GM12891 (cell line): Measurements from ENCODE around the gene MTCL1.

Source experiments
- DNase-seq: peaks from one replicate; pipeline ENCODE4 v3.0.0; 2011; ENCODE audit warnings: low spot score; ENCODE audit not compliant: insufficient read length
- FAIRE-seq: peaks from 2 replicates; lab custom pipeline; 2011; peaks lifted over from hg19 to GRCh38; lab: Jason Lieb, UNC
- PAX5 ChIP-seq: IDR thresholded peaks from 2 replicates; pipeline ENCODE4 v1.6.1; 2011; ENCODE audit warnings: low read length, moderate library complexity, mild to moderate bottlenecking; ENCODE audit not compliant: insufficient read depth, severe bottlenecking
- POLR2A ChIP-seq: IDR thresholded peaks from 2 replicates; pipeline ENCODE4 v1.6.1; 2011; ENCODE audit warnings: low read depth, low read length, control low read depth
- POLR2AphosphoS5 ChIP-seq: IDR thresholded peaks from 2 replicates; pipeline ENCODE4 v1.6.1; 2011; ENCODE audit warnings: low read depth, low read length, control low read depth
- POU2F2 ChIP-seq: IDR thresholded peaks from 2 replicates; pipeline ENCODE4 v1.6.1; 2011; ENCODE audit warnings: low read depth, mild to moderate bottlenecking, control low read depth, low read length, moderate library complexity
- SPI1 ChIP-seq: IDR thresholded peaks from 2 replicates; pipeline ENCODE4 v1.6.1; 2011; ENCODE audit warnings: low read depth, low read length, control low read depth
- TAF1 ChIP-seq: IDR thresholded peaks from 2 replicates; pipeline ENCODE4 v1.6.1; 2011; ENCODE audit warnings: low read depth, low read length, control low read depth

Gene MTCL1

GRCh38 chr18:8800876-8801262 is 95.5 kb downstream of the MTCL1 start:
- no peak for FAIRE-seq
- TF ChIP-seq POLR2A (no peak), POLR2AphosphoS5 (no peak), TAF1 (no peak), PAX5 (no peak), SPI1 (no peak), POU2F2 (no peak)
- DNase-seq, result no peak

- FAIRE-seq (no peak), DNase-seq (no peak)
- no peak for TF ChIP-seq TAF1
- no peak for TF ChIP-seq POLR2AphosphoS5
- no peak for TF ChIP-seq PAX5
- no peak for TF ChIP-seq SPI1
- no peak for TF ChIP-seq POLR2A
- no peak for TF ChIP-seq POU2F2
Measured at GRCh38 chr18:8801263-8801901, 96.0 kb downstream of the MTCL1 start.

- DNase-seq (no peak), FAIRE-seq (no peak)
- TF ChIP-seq PAX5, result no peak
- TF ChIP-seq POLR2A, result no peak
- no peak for TF ChIP-seq POLR2AphosphoS5
- no peak for TF ChIP-seq TAF1
Measured at GRCh38 chr18:8802017-8802672, 96.8 kb downstream of the MTCL1 start.

- TF ChIP-seq SPI1, result no peak
- no peak for TF ChIP-seq PAX5
- no peak for TF ChIP-seq POLR2A
- DNase-seq, result no peak
- FAIRE-seq, result no peak
Measured at GRCh38 chr18:8803063-8803795, 97.9 kb downstream of the MTCL1 start.

GRCh38 chr18:8803957-8804356 is 98.6 kb downstream of the MTCL1 start:
- DNase-seq, result no peak
- FAIRE-seq, result no peak
- TF ChIP-seq POU2F2 (no peak), PAX5 (no peak), POLR2A (no peak), TAF1 (no peak), POLR2AphosphoS5 (no peak), SPI1 (no peak)

GRCh38 chr18:8805552-8805951 is 100.2 kb downstream of the MTCL1 start:
- FAIRE-seq, result no peak
- TF ChIP-seq TAF1, result no peak
- no peak for TF ChIP-seq POLR2AphosphoS5
- TF ChIP-seq PAX5, result no peak
- no peak for TF ChIP-seq SPI1
- TF ChIP-seq POU2F2, result no peak
- no peak for TF ChIP-seq POLR2A

GRCh38 chr18:8806100-8806797 is 100.9 kb downstream of the MTCL1 start:
- TF ChIP-seq SPI1 (no peak), POLR2AphosphoS5 (no peak), TAF1 (no peak), POU2F2 (no peak), POLR2A (no peak), PAX5 (no peak)
- DNase-seq, result no peak
- FAIRE-seq, result no peak

More at GRCh38 chr18:8805552-8805951, 100.2 kb downstream of the MTCL1 start:
- no peak for DNase-seq

- FAIRE-seq (no peak), DNase-seq (no peak)
- no peak for TF ChIP-seq POU2F2
- no peak for TF ChIP-seq SPI1
- TF ChIP-seq TAF1, result no peak
- no peak for TF ChIP-seq POLR2AphosphoS5
- no peak for TF ChIP-seq POLR2A
- no peak for TF ChIP-seq PAX5
Measured at GRCh38 chr18:8806798-8807487, 101.6 kb downstream of the MTCL1 start.

- TF ChIP-seq SPI1 (no peak), TAF1 (no peak), POU2F2 (no peak), POLR2A (no peak), PAX5 (no peak), POLR2AphosphoS5 (no peak)
- FAIRE-seq (no peak), DNase-seq (no peak)
Measured at GRCh38 chr18:8807488-8807805, 102.1 kb downstream of the MTCL1 start.
